ENCODE measurements around the gene CSK.

Gene CSK

GRCh38 chr15:74808078-74808839 lies 26.4 kb downstream of the CSK start:
- no peak overlapping the region for H3K4me3 ChIP-seq (ENCODE audit: low read depth, low read length)
- TF ChIP-seq POLR2A (IDR thresholded peaks at IDR 0.05; ENCODE audit: extremely low read depth, insufficient read length) (no peak), MAX (IDR thresholded peaks at IDR 0.05; ENCODE audit: low read depth, low read length) (no peak), MYC (IDR thresholded peaks at IDR 0.05; ENCODE audit: low read depth, low read length) (no peak), CTCF (IDR thresholded peaks at IDR 0.05; ENCODE audit: low read depth, low read length) (no peak)
- no peak for DNase-seq (ENCODE audit: low read depth)

GRCh38 chr15:74808840-74809229 lies 27.0 kb downstream of the CSK start:
- DNase-seq (ENCODE audit: low read depth) = no peak
- TF ChIP-seq MYC (IDR thresholded peaks at IDR 0.05; ENCODE audit: low read depth, low read length) = no peak
- no peak overlapping the region for H3K4me3 ChIP-seq (ENCODE audit: low read depth, low read length)

- TF ChIP-seq CTCF (IDR thresholded peaks at IDR 0.05; ENCODE audit: low read depth, low read length) (no peak), MAX (IDR thresholded peaks at IDR 0.05; ENCODE audit: low read depth, low read length) (no peak), POLR2A (IDR thresholded peaks at IDR 0.05; ENCODE audit: extremely low read depth, insufficient read length) (no peak), MYC (IDR thresholded peaks at IDR 0.05; ENCODE audit: low read depth, low read length) (no peak)
- no peak overlapping the region for H3K4me3 ChIP-seq (ENCODE audit: low read depth, low read length)
- no peak for DNase-seq (ENCODE audit: low read depth)
Observed at GRCh38 chr15:74809242-74809641, 27.4 kb downstream of the CSK start.

GRCh38 chr15:74809956-74810355 lies 28.1 kb downstream of the CSK start:
- no peak for DNase-seq (ENCODE audit: low read depth)
- H3K4me3 ChIP-seq (ENCODE audit: low read depth, low read length) = no peak overlapping the region
- no peak for TF ChIP-seq POLR2A (IDR thresholded peaks at IDR 0.05; ENCODE audit: extremely low read depth, insufficient read length)
- TF ChIP-seq MYC (IDR thresholded peaks at IDR 0.05; ENCODE audit: low read depth, low read length) = no peak
- no peak for TF ChIP-seq CTCF (IDR thresholded peaks at IDR 0.05; ENCODE audit: low read depth, low read length)
- no peak for TF ChIP-seq MAX (IDR thresholded peaks at IDR 0.05; ENCODE audit: low read depth, low read length)

- DNase-seq (ENCODE audit: low read depth) = no peak
- TF ChIP-seq CTCF (IDR thresholded peaks at IDR 0.05; ENCODE audit: low read depth, low read length) = no peak
- TF ChIP-seq MYC (IDR thresholded peaks at IDR 0.05; ENCODE audit: low read depth, low read length) = no peak
- no peak for TF ChIP-seq POLR2A (IDR thresholded peaks at IDR 0.05; ENCODE audit: extremely low read depth, insufficient read length)
- TF ChIP-seq MAX (IDR thresholded peaks at IDR 0.05; ENCODE audit: low read depth, low read length) = no peak
- no peak within 1 kb of the TSS for H3K4me3 ChIP-seq (ENCODE audit: low read depth, low read length)
Observed at GRCh38 chr15:74812533-74812932, 30.7 kb downstream of the CSK start, which contains the start of gene LMAN1L. Gene LMAN1L (plus strand): TSS chr15:74812835. CDS start chr15:74812855, 20 bp downstream.

- H3K4me3 ChIP-seq (ENCODE audit: low read depth, low read length) = no peak overlapping the region
- TF ChIP-seq POLR2A (IDR thresholded peaks at IDR 0.05; ENCODE audit: extremely low read depth, insufficient read length) (no peak), MAX (IDR thresholded peaks at IDR 0.05; ENCODE audit: low read depth, low read length) (no peak), CTCF (IDR thresholded peaks at IDR 0.05; ENCODE audit: low read depth, low read length) (no peak), MYC (IDR thresholded peaks at IDR 0.05; ENCODE audit: low read depth, low read length) (no peak)
- peak; percentile 47 for DNase-seq (ENCODE audit: low read depth)
Observed at GRCh38 chr15:74815121-74815934, 33.4 kb downstream of the CSK start.

All from NB4 (cell line).